ENCODE results near the gene ESYT1. TPM values are rescaled to one million over a fixed set of nuclear protein-coding genes. Genes with fewer than 3 reads are reported as not detected.

Gene ESYT1
- total and polyA plus RNA-seq, 2 donors (not counting 3 experiments of a cell fraction or from before 2014, with no cell fraction given) = 161 to 234 TPM

GRCh38 chr12:56159482-56160192, 31.6 kb downstream of the ESYT1 start:
- peak; percentile 21 for DNase-seq (ENCODE audit: low read depth, low spot score)
- dilution Hi-C loops (cut with MboI; ENCODE audit: extremely low pct_ligation_motif_present, low sequenced_read_pairs) (no loop called here), intact Hi-C loops (cut with micrococcal nuclease) (loop anchor here (1.0 kb wide), 2 partner anchors 33 to 40 kb away; no protein-coding TSS in a partner anchor)
- no peak for TF ChIP-seq MYC (IDR thresholded peaks at IDR 0.05; ENCODE audit: low read depth, low read length)
- TF ChIP-seq EZH2 (IDR thresholded peaks at IDR 0.05; ENCODE audit: borderline replicate concordance, low read depth, low read length, severe bottlenecking) = no peak
- TF ChIP-seq POLR2AphosphoS5 (IDR thresholded peaks at IDR 0.05; ENCODE audit: insufficient read depth, low read depth, low read length) = no peak
- no peak for TF ChIP-seq GATA2 (IDR thresholded peaks at IDR 0.05; ENCODE audit: insufficient read depth, insufficient read length, low read depth, low read length)
- no peak for TF ChIP-seq JUN (IDR thresholded peaks at IDR 0.05; ENCODE audit: borderline replicate concordance, insufficient read depth, insufficient read length, low read depth)
- no peak for TF ChIP-seq POLR2A (IDR thresholded peaks at IDR 0.05; ENCODE audit: low read depth, low read length)
- no peak for TF ChIP-seq MAX (IDR thresholded peaks at IDR 0.05; ENCODE audit: insufficient read depth, insufficient read length)
- TF ChIP-seq FOS (IDR thresholded peaks at IDR 0.05; ENCODE audit: borderline replicate concordance, insufficient read depth, low read length) = no peak
- Histone ChIP-seq H3K79me2 (ENCODE audit: control insufficient read depth, insufficient read depth, low read length) (peaks cover 33% of the 10 kb centered on the region), H4K20me1 (replicated peaks; ENCODE audit: control insufficient read depth, extremely low read depth, insufficient read depth, low read length) (no peaks in the 10 kb centered on the region), H3K9me1 (replicated peaks; ENCODE audit: control insufficient read depth, extremely low read depth, insufficient read depth, low read length) (no peaks in the 10 kb centered on the region), H2AFZ (ENCODE audit: low read depth, low read length) (no peak overlapping the region), H3K36me3 (ENCODE audit: control insufficient read depth in 2 of 2, extremely low read depth in 1 of 2, insufficient read depth in 2 of 2, low read length in 2 of 2) (peaks cover 18 to 36% of the 10 kb centered on the region in 2 experiments), H3K4me1 (ENCODE audit: control insufficient read depth, extremely low read depth, insufficient read depth, low read length) (peaks cover 22% of the 10 kb centered on the region), H3K4me3 (replicated peaks in 1 of 3; ENCODE audit: insufficient read depth in 1 of 3, low read depth in 1 of 3, low read length in 3 of 3) (peak overlapping the region; percentile 78 to 98 (median 91)), H3K27ac (ENCODE audit: insufficient read depth, low read depth, low read length) (peak overlapping the region; percentile 87), H3K9ac (replicated peaks; ENCODE audit: extremely low read depth, insufficient read depth, low read length) (peak overlapping the region; percentile 96), H3K27me3 (ENCODE audit: control insufficient read depth in 2 of 2, insufficient read depth in 2 of 2, low read length in 2 of 2) (no peaks in the 10 kb centered on the region), H3K9me3 (replicated peaks; ENCODE audit: control insufficient read depth, insufficient read depth, low read length) (no peaks in the 10 kb centered on the region), H3K4me2 (ENCODE audit: insufficient read depth, low read length) (peak overlapping the region; percentile 96)
- BruUV-seq (replicated peaks) = TSS peak; percentile 53
- FAIRE-seq = peak; percentile 42
- POLR2A ChIA-PET = interaction anchor here (1.3 to 2.2 kb wide), 4 partner anchors 10 to 33 kb away, joined by 3 to 38 read pairs (median 10); partner anchors contain the start of gene ESYT1
- CTCF ChIA-PET = interaction anchor here (2.1 kb wide), 2 partner anchors 30 to 32 kb away, joined by 14 to 17 read pairs; partner anchors contain the start of genes ESYT1 and SMARCC2
